Trophoblast cell (in vitro differentiated cells and primary cell): ENCODE data around the gene TOX4.

Experiments
- DNase-seq, 2 donors: peaks; one replicate each; pipeline ENCODE4 v3.0.0-alpha.2; 2016
- H2AFZ ChIP-seq: 2 replicates; pipeline ENCODE4 v1.6.1; 2013; ENCODE audit warnings: low read length, moderate library complexity, mild to moderate bottlenecking; ENCODE audit not compliant: insufficient read depth, poor library complexity
- H2AK5ac ChIP-seq: 2 replicates; pipeline ENCODE4 v1.6.1; 2013; ENCODE audit warnings: mild to moderate bottlenecking, low read length
- H2BK120ac ChIP-seq: 2 replicates; pipeline ENCODE4 v1.6.1; 2013; ENCODE audit warnings: low read length, mild to moderate bottlenecking, moderate library complexity; ENCODE audit not compliant: insufficient read depth, poor library complexity
- H2BK12ac ChIP-seq: 2 replicates; pipeline ENCODE4 v1.6.1; 2013; ENCODE audit warnings: mild to moderate bottlenecking, low read length, moderate library complexity
- H2BK5ac ChIP-seq: 2 replicates; pipeline ENCODE4 v1.6.1; 2013; ENCODE audit warnings: low read length, low read depth, moderate library complexity, mild to moderate bottlenecking; ENCODE audit not compliant: poor library complexity
- H3K14ac ChIP-seq: 2 replicates; pipeline ENCODE4 v1.6.1; 2013; ENCODE audit warnings: mild to moderate bottlenecking, low read length
- H3K18ac ChIP-seq: 2 replicates; pipeline ENCODE4 v1.6.1; 2013; ENCODE audit warnings: mild to moderate bottlenecking, low read length
- H3K23ac ChIP-seq: 2 replicates; pipeline ENCODE4 v1.6.1; 2013; ENCODE audit warnings: low read length
- H3K27ac ChIP-seq: 2 replicates; pipeline ENCODE4 v1.5.1; 2013; ENCODE audit warnings: low read depth, mild to moderate bottlenecking, inconsistent platforms, low read length, moderate library complexity
- H3K27me3 ChIP-seq: 2 replicates; pipeline ENCODE4 v1.6.1; 2013; ENCODE audit warnings: inconsistent platforms, mild to moderate bottlenecking, low read length, moderate library complexity; ENCODE audit not compliant: insufficient read depth
- H3K36me3 ChIP-seq, 2 experiments: 1 replicate in 1 of 2; 2 replicates in 1 of 2; pipeline ENCODE4 v1.6.1; 2013; ENCODE audit warnings: low read length in 2 of 2, mild to moderate bottlenecking in 2 of 2, moderate library complexity in 1 of 2; ENCODE audit not compliant: insufficient read depth in 2 of 2, control insufficient read depth in 1 of 2
- H3K4ac ChIP-seq: 2 replicates; pipeline ENCODE4 v1.6.1; 2013; ENCODE audit warnings: low read depth, mild to moderate bottlenecking, low read length, moderate library complexity
- H3K4me1 ChIP-seq, 2 experiments: 1 replicate in 1 of 2; 2 replicates in 1 of 2; pipeline ENCODE4 v1.6.1; 2013; ENCODE audit warnings: low read length in 2 of 2, mild to moderate bottlenecking in 2 of 2, moderate library complexity in 1 of 2; ENCODE audit not compliant: insufficient read depth in 2 of 2, control insufficient read depth in 1 of 2
- H3K4me2 ChIP-seq: 2 replicates; pipeline ENCODE4 v1.6.1; 2013; ENCODE audit warnings: inconsistent platforms, mild to moderate bottlenecking, low read length, moderate library complexity
- H3K4me3 ChIP-seq: 2 replicates; pipeline ENCODE4 v1.5.1; 2013; ENCODE audit warnings: mild to moderate bottlenecking, low read depth, low read length, inconsistent platforms
- H3K79me1 ChIP-seq: one replicate; pipeline ENCODE4 v1.6.1; 2013; ENCODE audit warnings: low read length
- H3K79me2 ChIP-seq: 2 replicates; pipeline ENCODE4 v1.6.1; 2013; ENCODE audit warnings: low read length, mild to moderate bottlenecking; ENCODE audit not compliant: control insufficient read depth, insufficient read depth, poor library complexity
- H3K9ac ChIP-seq: 2 replicates; pipeline ENCODE4 v1.6.1; 2013; ENCODE audit warnings: mild to moderate bottlenecking, low read length
- H3K9me3 ChIP-seq: 2 replicates; pipeline ENCODE4 v1.6.1; 2013; ENCODE audit warnings: low read depth, mild to moderate bottlenecking, control low read depth, inconsistent platforms, low read length; ENCODE audit not compliant: insufficient read depth
- H4K12ac ChIP-seq: 2 replicates; pipeline ENCODE4 v1.6.1; 2013; ENCODE audit warnings: low read depth, mild to moderate bottlenecking, low read length, moderate library complexity
- H4K8ac ChIP-seq: 2 replicates; pipeline ENCODE4 v1.6.1; 2013; ENCODE audit warnings: low read depth, mild to moderate bottlenecking, low read length, moderate library complexity
- H4K91ac ChIP-seq: one replicate; pipeline ENCODE4 v1.6.1; 2013; ENCODE audit warnings: low read depth, mild to moderate bottlenecking, low read length, moderate library complexity
- WGBS: extraction: QIAGEN DNeasy Blood & Tissue Kit; methylation state at CpG from one replicate; pipeline ENCODE4 v1.1.7; 2013; ENCODE audit warnings: missing lambda C conversion rate; ENCODE audit not compliant: insufficient read length, insufficient coverage; ENCODE audit errors: extremely low coverage; 5-methylcytosine and 5-hydroxymethylcytosine counted together

TOX4 gene

GRCh38 chr14:21496453-21496852, 19.5 kb downstream of the TOX4 start:
- H3K9ac ChIP-seq = no peak overlapping the region
- H3K23ac ChIP-seq = no peak overlapping the region
- no peaks in the 10 kb centered on the region for H3K27me3 ChIP-seq
- no peak overlapping the region for H3K14ac ChIP-seq
- no peak overlapping the region for H2AK5ac ChIP-seq
- no peaks in the 10 kb centered on the region for H3K79me1 ChIP-seq
- no peak overlapping the region for H3K18ac ChIP-seq
- WGBS = no CpG with 5 or more reads among the region's 2 CpGs
- H4K91ac ChIP-seq = no peak overlapping the region
- no peak overlapping the region for H3K4me3 ChIP-seq
- H4K12ac ChIP-seq = no peak overlapping the region
- H3K79me2 ChIP-seq = no peaks in the 10 kb centered on the region
- no peaks in the 10 kb centered on the region for H3K9me3 ChIP-seq
- no peak overlapping the region for H3K27ac ChIP-seq
- no peak overlapping the region for H2BK120ac ChIP-seq
- no peak overlapping the region for H2BK12ac ChIP-seq
- no peak overlapping the region for H3K4ac ChIP-seq
- DNase-seq = no peak
- H3K4me1 ChIP-seq = no peaks in the 10 kb centered on the region
- H2AFZ ChIP-seq = no peak overlapping the region
- H3K4me2 ChIP-seq = no peak overlapping the region
- H4K8ac ChIP-seq = no peak overlapping the region
- peaks cover 35 to 52% of the 10 kb centered on the region in 2 experiments for H3K36me3 ChIP-seq
- no peak overlapping the region for H2BK5ac ChIP-seq

DNA sequence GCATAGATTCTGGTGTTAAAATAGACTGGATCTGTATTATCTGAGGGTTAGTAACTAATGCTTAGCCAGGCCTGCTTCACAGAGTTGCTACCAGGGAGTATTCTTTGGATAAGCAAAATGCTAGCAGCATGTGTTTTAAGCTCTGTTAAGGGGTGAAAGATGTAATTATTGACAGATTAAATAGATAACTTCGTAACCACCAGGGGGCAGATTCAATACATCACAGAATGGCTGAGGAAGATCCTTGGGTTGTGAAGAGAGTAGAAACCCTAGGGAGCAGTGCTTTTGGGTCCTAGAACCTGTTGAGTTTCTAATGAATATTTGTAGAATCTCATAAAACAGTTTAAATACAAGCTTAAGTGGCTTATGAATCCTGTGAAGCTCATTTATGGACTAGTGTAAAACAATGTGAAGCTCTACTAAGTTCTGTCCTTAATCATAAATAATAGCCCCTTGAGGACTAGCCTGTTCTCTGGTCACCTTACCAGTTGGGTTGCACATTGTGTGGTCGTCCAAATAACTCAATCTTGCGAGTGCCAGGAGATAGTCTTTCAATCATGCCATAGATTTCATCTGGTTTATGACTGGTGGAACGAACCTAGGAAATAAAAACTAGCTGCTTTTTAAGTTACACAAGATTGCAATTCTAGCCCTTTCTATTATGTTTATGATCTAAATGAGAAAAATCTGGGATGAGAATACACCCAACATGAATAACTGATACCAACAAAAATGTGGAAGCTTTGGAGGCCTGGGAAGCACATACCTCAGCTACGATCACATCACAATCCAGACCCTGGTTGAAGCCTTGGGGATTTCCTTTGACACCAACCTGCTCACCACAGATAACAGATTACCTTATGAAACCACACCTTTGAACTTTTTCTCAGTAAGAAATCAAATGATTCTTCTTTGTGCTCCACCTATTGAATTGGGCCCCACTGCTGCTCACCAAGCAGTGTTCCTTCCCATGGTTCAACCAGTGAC, 21.8 kb downstream of the TOX4 start:
- H3K36me3 ChIP-seq = peaks cover 36 to 57% of the 10 kb centered on the region in 2 experiments
- H3K14ac ChIP-seq = no peak overlapping the region
- H4K8ac ChIP-seq = no peak overlapping the region
- no peak overlapping the region for H2AK5ac ChIP-seq
- H3K27me3 ChIP-seq = no peaks in the 10 kb centered on the region
- no peak overlapping the region for H3K27ac ChIP-seq
- no peak overlapping the region for H2AFZ ChIP-seq
- H3K4me3 ChIP-seq = no peak overlapping the region
- no peak overlapping the region for H4K12ac ChIP-seq
- WGBS = no CpG with 5 or more reads among the region's 5 CpGs
- no peak overlapping the region for H3K4me2 ChIP-seq
- H3K23ac ChIP-seq = no peak overlapping the region
- H3K79me2 ChIP-seq = no peaks in the 10 kb centered on the region
- H2BK5ac ChIP-seq = no peak overlapping the region
- DNase-seq = peak; percentile 20 to 74
- no peak overlapping the region for H3K9ac ChIP-seq
- H3K4ac ChIP-seq = no peak overlapping the region
- no peak overlapping the region for H2BK120ac ChIP-seq
- H2BK12ac ChIP-seq = no peak overlapping the region
- no peak overlapping the region for H4K91ac ChIP-seq
- no peaks in the 10 kb centered on the region for H3K4me1 ChIP-seq
- no peaks in the 10 kb centered on the region for H3K9me3 ChIP-seq
- no peak overlapping the region for H3K18ac ChIP-seq
- H3K79me1 ChIP-seq = no peaks in the 10 kb centered on the region

GRCh38 chr14:21501568-21501967, 24.6 kb downstream of the TOX4 start:
- H3K36me3 ChIP-seq = peaks cover 30 to 45% of the 10 kb centered on the region in 2 experiments
- no peak overlapping the region for H3K23ac ChIP-seq
- H3K27ac ChIP-seq = no peak overlapping the region
- H3K9ac ChIP-seq = no peak overlapping the region
- H4K91ac ChIP-seq = no peak overlapping the region
- H3K18ac ChIP-seq = no peak overlapping the region
- H4K12ac ChIP-seq = no peak overlapping the region
- no peaks in the 10 kb centered on the region for H3K9me3 ChIP-seq
- no peak overlapping the region for H2BK12ac ChIP-seq
- H2AFZ ChIP-seq = no peak overlapping the region
- no peak overlapping the region for H4K8ac ChIP-seq
- H3K4me1 ChIP-seq = no peaks in the 10 kb centered on the region
- WGBS = no CpG with 5 or more reads among the region's 5 CpGs
- H3K14ac ChIP-seq = no peak overlapping the region
- H3K4ac ChIP-seq = no peak overlapping the region
- no peak overlapping the region for H2BK120ac ChIP-seq
- no peaks in the 10 kb centered on the region for H3K79me1 ChIP-seq
- H2AK5ac ChIP-seq = no peak overlapping the region
- H2BK5ac ChIP-seq = no peak overlapping the region
- no peak overlapping the region for H3K4me3 ChIP-seq
- no peaks in the 10 kb centered on the region for H3K79me2 ChIP-seq
- no peak overlapping the region for H3K4me2 ChIP-seq
- H3K27me3 ChIP-seq = no peaks in the 10 kb centered on the region
- no peak for DNase-seq

DNA sequence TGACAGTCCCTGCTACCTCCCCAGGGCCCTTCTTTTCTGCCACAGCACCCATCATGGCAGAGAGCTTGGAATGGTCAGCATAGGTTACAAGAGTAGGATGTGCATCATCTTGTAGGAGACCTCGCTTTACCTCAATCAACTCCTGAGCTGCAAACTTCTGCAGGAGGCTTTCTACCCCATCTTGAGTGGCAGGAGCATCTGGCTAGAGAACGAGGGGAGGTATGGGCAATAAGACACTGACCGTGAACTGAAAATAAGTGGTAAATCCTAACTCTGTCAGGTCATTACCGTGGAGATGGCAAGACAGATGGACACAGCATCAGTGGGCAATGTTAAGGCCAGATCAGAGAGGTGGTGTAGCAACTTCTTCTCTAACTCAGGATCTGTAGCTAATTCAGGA, 26.4 kb downstream of the TOX4 start:
- H2AFZ ChIP-seq = no peak overlapping the region
- no peak overlapping the region for H3K18ac ChIP-seq
- no peak overlapping the region for H3K4me3 ChIP-seq
- no peak for DNase-seq
- H3K23ac ChIP-seq = no peak overlapping the region
- H4K12ac ChIP-seq = no peak overlapping the region
- no peak overlapping the region for H2BK5ac ChIP-seq
- H3K27ac ChIP-seq = no peak overlapping the region
- H3K4ac ChIP-seq = no peak overlapping the region
- no peak overlapping the region for H4K91ac ChIP-seq
- H3K27me3 ChIP-seq = no peaks in the 10 kb centered on the region
- no peak overlapping the region for H2BK12ac ChIP-seq
- no peak overlapping the region for H3K9ac ChIP-seq
- no peaks in the 10 kb centered on the region for H3K4me1 ChIP-seq
- no peak overlapping the region for H2AK5ac ChIP-seq
- no peaks in the 10 kb centered on the region for H3K79me1 ChIP-seq
- H3K36me3 ChIP-seq = peaks cover 30 to 39% of the 10 kb centered on the region in 2 experiments
- H3K79me2 ChIP-seq = no peaks in the 10 kb centered on the region
- H3K14ac ChIP-seq = no peak overlapping the region
- H3K9me3 ChIP-seq = peaks cover 2% of the 10 kb centered on the region
- no peak overlapping the region for H3K4me2 ChIP-seq
- no peak overlapping the region for H4K8ac ChIP-seq
- no peak overlapping the region for H2BK120ac ChIP-seq
- no CpG with 5 or more reads among the region's 4 CpGs for whole genome bisulfite sequencing
